ENCODE data around the gene LRPAP1.

LRPAP1 gene

DNA sequence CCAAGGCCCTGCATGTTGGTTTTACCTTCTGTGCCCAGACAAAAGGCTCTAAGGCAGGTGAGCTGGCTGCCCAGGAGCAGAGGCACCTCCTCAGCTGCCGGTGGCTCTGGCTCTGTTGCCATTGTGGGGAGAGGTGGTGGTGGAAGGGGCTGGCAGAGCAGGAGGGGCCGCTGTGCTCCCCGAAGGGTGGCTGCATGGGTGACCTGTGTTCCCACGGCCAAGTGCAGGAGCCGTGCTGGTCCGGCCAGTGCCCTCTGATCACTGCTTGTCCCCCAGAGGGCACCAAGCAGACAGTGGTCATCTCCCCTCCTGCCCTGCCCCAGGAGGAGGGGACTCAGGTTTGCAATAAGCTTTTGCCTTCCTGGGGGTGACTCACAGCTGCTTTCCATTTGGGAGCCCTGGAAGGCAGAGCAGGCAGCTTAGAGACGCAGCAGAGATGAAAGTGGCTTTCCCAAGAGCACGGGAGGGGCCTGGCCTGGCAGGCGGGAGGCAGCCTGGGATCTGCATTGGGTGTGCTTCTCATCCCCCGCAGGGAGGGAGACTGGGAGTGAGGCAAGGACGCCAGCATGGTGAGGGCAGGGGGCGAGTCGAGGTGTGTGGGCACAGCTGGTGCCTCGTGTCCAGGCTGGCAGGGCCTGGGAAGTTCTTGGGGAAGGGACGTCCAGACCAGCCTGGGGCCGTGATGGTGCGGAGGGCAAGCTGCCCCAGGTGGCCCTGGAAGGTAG lies 40.4 kb downstream of the LRPAP1 start:
- H3K4me3 ChIP-seq (ENCODE audit: insufficient read length, low read depth): no peak overlapping the region
- no peaks in the 10 kb centered on the region for H3K9me3 ChIP-seq (ENCODE audit: insufficient read depth, low read length)
- peaks cover under 1% of the 10 kb centered on the region for H3K36me3 ChIP-seq (ENCODE audit: insufficient read depth, insufficient read length, low read length)
- peaks cover 48% of the 10 kb centered on the region for H3K4me1 ChIP-seq (ENCODE audit: insufficient read depth, insufficient read length)
- H3K27me3 ChIP-seq (ENCODE audit: insufficient read depth, insufficient read length): peaks cover 100% of the 10 kb centered on the region
- H3K9ac ChIP-seq (ENCODE audit: insufficient read length, low read depth): no peak overlapping the region
- peak; percentile 35 for DNase-seq (ENCODE audit: low read depth, low spot score)
- TF ChIP-seq YY1 (IDR thresholded peaks at IDR 0.05; ENCODE audit: insufficient read depth, insufficient read length) (no peak), ZNF274 (IDR thresholded peaks at IDR 0.05; ENCODE audit: low read depth, low read length) (no peak), SUZ12 (IDR thresholded peaks at IDR 0.05; ENCODE audit: extremely low read depth, insufficient read depth, insufficient read length) (no peak)

DNA sequence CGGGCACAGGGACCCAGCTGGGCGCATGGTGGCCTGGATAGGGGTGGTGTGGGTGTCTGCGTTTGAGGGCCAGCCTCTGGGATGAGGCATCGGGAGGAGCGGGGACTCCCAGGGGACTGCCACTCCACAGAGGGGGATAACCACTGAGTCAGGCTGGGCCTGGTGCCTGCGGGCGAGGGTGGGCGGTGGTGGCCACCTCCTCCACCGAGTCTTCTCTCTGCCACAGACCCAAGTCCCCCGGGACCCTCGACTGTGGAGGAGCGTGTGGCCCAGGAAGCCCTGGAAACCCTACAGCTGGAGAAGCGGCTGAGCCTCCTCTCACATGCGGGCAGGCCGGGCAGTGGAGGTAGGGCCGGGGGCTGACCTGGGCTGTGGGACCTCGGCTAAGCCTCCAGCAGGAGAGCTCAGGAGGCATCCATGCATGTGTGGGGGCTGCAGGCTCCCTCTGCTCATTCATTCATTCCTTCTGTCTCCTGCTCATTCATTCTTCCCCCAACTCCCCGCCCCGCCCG lies 42.7 kb downstream of the LRPAP1 start:
- Histone ChIP-seq H3K27me3 (ENCODE audit: insufficient read depth, insufficient read length) (peaks cover 100% of the 10 kb centered on the region), H3K36me3 (ENCODE audit: insufficient read depth, insufficient read length, low read length) (no peaks in the 10 kb centered on the region), H3K9me3 (ENCODE audit: insufficient read depth, low read length) (no peaks in the 10 kb centered on the region), H3K4me3 (ENCODE audit: insufficient read length, low read depth) (no peak overlapping the region), H3K4me1 (ENCODE audit: insufficient read depth, insufficient read length) (peaks cover 60% of the 10 kb centered on the region), H3K9ac (ENCODE audit: insufficient read length, low read depth) (no peak overlapping the region)
- no peak for DNase-seq (ENCODE audit: low read depth, low spot score)
- no peak for TF ChIP-seq YY1 (IDR thresholded peaks at IDR 0.05; ENCODE audit: insufficient read depth, insufficient read length)
- TF ChIP-seq SUZ12 (IDR thresholded peaks at IDR 0.05; ENCODE audit: extremely low read depth, insufficient read depth, insufficient read length): no peak
- no peak for TF ChIP-seq ZNF274 (IDR thresholded peaks at IDR 0.05; ENCODE audit: low read depth, low read length)

DNA sequence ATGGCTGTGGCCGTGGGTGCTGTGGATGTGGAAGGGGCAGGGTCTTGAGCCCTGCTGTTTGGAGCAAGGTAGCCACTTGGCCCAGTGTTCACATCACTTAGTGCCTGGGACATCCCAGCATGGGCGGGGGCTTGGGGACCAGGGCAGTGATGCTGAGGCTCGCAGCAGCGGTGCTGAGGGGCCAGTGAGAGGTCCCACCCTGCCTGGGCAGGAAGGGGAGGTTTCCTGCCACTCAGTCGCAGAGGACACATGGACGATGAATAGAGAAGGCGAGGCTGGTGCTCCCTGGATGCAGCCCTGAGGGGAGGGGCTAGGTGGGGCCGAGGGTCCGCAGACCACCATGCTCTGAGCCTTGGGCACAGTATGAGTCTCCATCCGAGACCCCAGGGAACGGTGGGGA lies 43.4 kb downstream of the LRPAP1 start:
- Histone ChIP-seq H3K4me3 (ENCODE audit: insufficient read length, low read depth) (no peak overlapping the region), H3K4me1 (ENCODE audit: insufficient read depth, insufficient read length) (peaks cover 61% of the 10 kb centered on the region), H3K9ac (ENCODE audit: insufficient read length, low read depth) (no peak overlapping the region), H3K27me3 (ENCODE audit: insufficient read depth, insufficient read length) (peaks cover 100% of the 10 kb centered on the region), H3K9me3 (ENCODE audit: insufficient read depth, low read length) (no peaks in the 10 kb centered on the region), H3K36me3 (ENCODE audit: insufficient read depth, insufficient read length, low read length) (no peaks in the 10 kb centered on the region)
- DNase-seq (ENCODE audit: low read depth, low spot score): no peak
- no peak for TF ChIP-seq SUZ12 (IDR thresholded peaks at IDR 0.05; ENCODE audit: extremely low read depth, insufficient read depth, insufficient read length)
- no peak for TF ChIP-seq YY1 (IDR thresholded peaks at IDR 0.05; ENCODE audit: insufficient read depth, insufficient read length)
- no peak for TF ChIP-seq ZNF274 (IDR thresholded peaks at IDR 0.05; ENCODE audit: low read depth, low read length)

DNA sequence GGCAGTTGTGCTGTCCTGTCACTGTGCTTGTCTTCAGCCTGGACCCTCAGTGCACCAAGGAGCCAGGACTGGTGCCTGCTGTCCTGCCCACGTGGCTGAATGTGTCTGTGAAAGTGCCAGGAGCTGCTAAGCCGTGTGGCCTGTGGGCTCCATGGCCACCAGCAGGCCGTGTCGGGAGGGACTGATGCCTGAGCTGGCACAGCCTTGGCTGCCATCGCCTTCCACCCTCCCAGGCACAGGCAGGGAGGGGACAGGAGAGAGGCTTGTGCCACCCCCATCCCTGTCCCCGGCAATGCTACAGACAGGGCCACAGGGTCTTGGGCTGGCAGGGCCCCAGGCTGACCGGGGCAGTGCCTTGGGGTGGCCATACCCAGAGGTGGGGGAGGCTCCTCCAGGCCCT lies 44.4 kb downstream of the LRPAP1 start:
- Histone ChIP-seq H3K27me3 (ENCODE audit: insufficient read depth, insufficient read length) (peaks cover 99% of the 10 kb centered on the region), H3K9ac (ENCODE audit: insufficient read length, low read depth) (no peak overlapping the region), H3K9me3 (ENCODE audit: insufficient read depth, low read length) (no peaks in the 10 kb centered on the region), H3K4me1 (ENCODE audit: insufficient read depth, insufficient read length) (peaks cover 57% of the 10 kb centered on the region), H3K4me3 (ENCODE audit: insufficient read length, low read depth) (no peak overlapping the region), H3K36me3 (ENCODE audit: insufficient read depth, insufficient read length, low read length) (no peaks in the 10 kb centered on the region)
- TF ChIP-seq YY1 (IDR thresholded peaks at IDR 0.05; ENCODE audit: insufficient read depth, insufficient read length) (no peak), ZNF274 (IDR thresholded peaks at IDR 0.05; ENCODE audit: low read depth, low read length) (no peak), SUZ12 (IDR thresholded peaks at IDR 0.05; ENCODE audit: extremely low read depth, insufficient read depth, insufficient read length) (no peak)
- no peak for DNase-seq (ENCODE audit: low read depth, low spot score)

DNA sequence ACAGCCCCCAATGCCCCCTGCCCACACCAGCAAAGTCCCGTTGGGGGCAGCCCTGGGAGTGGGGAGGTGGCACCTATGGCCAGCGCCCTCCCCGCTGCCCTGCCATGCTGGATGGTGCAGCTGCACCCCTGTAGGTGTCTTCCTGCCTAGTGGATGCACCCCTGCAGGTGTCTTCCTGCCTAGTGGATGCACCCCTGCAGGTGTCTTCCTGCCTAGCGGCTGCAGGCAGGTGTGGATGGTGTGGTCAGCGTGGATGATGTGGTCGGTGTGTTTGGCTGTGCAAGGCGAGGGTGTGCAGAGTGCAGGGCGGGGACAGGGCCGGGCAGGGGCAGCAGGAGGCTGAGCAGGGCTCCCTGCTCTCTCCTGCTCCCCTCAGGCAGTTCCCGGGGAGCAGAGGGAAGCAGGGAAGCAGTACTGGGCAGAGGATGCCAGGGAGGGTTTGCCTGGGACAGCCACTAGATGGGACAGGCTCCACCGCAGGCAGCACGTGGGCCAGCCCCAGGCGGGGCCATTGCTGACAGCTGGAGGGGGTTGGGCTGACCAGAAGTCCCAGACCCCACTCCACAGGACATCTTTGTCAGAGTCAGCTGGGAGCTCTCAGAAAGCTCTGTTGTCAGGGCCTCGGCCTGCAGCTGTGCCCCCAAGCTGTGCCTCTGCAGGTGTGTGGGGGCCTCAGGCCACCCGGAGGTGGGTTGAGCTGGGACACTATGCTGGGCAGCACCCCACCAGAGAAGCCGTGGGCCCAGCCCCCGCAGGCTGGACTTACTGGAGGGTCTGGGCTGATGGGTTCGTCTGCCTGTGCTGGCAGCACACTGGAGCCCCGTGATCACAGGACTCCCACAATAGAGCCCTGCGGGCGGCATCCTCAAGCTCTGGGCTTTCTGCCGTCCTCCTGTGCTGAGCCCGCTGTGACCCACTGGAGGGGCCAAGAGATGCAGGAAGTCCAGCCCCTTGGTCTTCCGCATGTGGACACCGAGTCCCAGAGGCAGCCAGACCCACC lies 45.4 kb downstream of the LRPAP1 start:
- H3K9me3 ChIP-seq (ENCODE audit: insufficient read depth, low read length): no peaks in the 10 kb centered on the region
- no peak for DNase-seq (ENCODE audit: low read depth, low spot score)
- TF ChIP-seq ZNF274 (IDR thresholded peaks at IDR 0.05; ENCODE audit: low read depth, low read length) (no peak), SUZ12 (IDR thresholded peaks at IDR 0.05; ENCODE audit: extremely low read depth, insufficient read depth, insufficient read length) (no peak), YY1 (IDR thresholded peaks at IDR 0.05; ENCODE audit: insufficient read depth, insufficient read length) (no peak)
- peaks cover 99% of the 10 kb centered on the region for H3K27me3 ChIP-seq (ENCODE audit: insufficient read depth, insufficient read length)
- no peak overlapping the region for H3K4me3 ChIP-seq (ENCODE audit: insufficient read length, low read depth)
- H3K36me3 ChIP-seq (ENCODE audit: insufficient read depth, insufficient read length, low read length): no peaks in the 10 kb centered on the region
- H3K9ac ChIP-seq (ENCODE audit: insufficient read length, low read depth): no peak overlapping the region
- H3K4me1 ChIP-seq (ENCODE audit: insufficient read depth, insufficient read length): peaks cover 57% of the 10 kb centered on the region

DNA sequence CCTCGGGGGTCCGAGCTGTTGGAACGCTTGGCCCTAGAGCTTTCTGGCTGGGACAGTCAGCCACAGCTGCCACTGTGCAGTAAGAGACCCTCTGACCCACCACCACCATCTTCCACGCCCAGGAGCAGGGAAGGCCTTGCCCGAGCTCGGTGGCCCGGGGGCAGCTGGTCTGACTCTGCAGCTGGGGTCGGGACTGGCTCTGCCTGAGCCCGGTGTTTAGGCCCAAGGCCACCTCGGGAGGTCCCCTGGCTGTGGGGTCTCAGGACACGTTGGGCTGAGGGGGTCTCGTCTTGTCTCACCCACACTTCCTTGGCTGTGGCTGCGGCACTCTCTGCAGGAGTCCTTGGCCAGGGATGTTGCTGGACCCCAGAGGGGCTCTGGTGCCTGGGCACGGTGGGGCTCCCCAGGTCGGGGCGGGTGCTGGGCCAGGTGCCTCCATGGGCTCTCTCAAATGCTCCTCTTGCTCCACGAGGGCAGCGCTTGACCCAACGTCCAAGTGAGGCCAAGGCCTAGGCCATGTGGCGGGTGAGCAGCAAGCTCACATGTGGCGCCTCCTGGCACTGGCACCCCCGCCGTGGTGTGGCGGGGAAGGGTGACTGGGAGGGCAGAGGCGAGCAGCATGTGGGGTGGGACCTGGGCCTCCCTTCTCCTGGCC lies 46.2 kb downstream of the LRPAP1 start:
- H3K4me3 ChIP-seq (ENCODE audit: insufficient read length, low read depth): no peak overlapping the region
- H3K36me3 ChIP-seq (ENCODE audit: insufficient read depth, insufficient read length, low read length): no peaks in the 10 kb centered on the region
- H3K27me3 ChIP-seq (ENCODE audit: insufficient read depth, insufficient read length): peaks cover 97% of the 10 kb centered on the region

More for the DNA sequence above, 46.2 kb downstream of the LRPAP1 start:
- H3K9me3 ChIP-seq (ENCODE audit: insufficient read depth, low read length): no peaks in the 10 kb centered on the region
- TF ChIP-seq YY1 (IDR thresholded peaks at IDR 0.05; ENCODE audit: insufficient read depth, insufficient read length) (no peak), ZNF274 (IDR thresholded peaks at IDR 0.05; ENCODE audit: low read depth, low read length) (no peak), SUZ12 (IDR thresholded peaks at IDR 0.05; ENCODE audit: extremely low read depth, insufficient read depth, insufficient read length) (no peak)
- peaks cover 63% of the 10 kb centered on the region for H3K4me1 ChIP-seq (ENCODE audit: insufficient read depth, insufficient read length)
- H3K9ac ChIP-seq (ENCODE audit: insufficient read length, low read depth): no peak overlapping the region
- no peak for DNase-seq (ENCODE audit: low read depth, low spot score)

Data from NT2/D1 (cell line).